GM12872 (cell line): ENCODE results near the gene TMC2.

Experiments used
- CTCF ChIP-seq: IDR thresholded peaks from 3 replicates; pipeline ENCODE4 v1.5.1; 2011; ENCODE audit warnings: low read depth, mild to moderate bottlenecking, low read length, moderate library complexity; ENCODE audit not compliant: insufficient read depth

TMC2 gene

GRCh38 chr20:2538931-2539720, 2.8 kb downstream of the TMC2 start:
- no peak for TF ChIP-seq CTCF

GRCh38 chr20:2541940-2542339, 5.6 kb downstream of the TMC2 start:
- TF ChIP-seq CTCF: no peak

- TF ChIP-seq CTCF: no peak
These were observed 6.0 kb downstream of the TMC2 start for GRCh38 chr20:2542361-2542760.

- no peak for TF ChIP-seq CTCF
These were observed 7.8 kb downstream of the TMC2 start for GRCh38 chr20:2544211-2544610.

- TF ChIP-seq CTCF: no peak
These were observed 9.2 kb downstream of the TMC2 start for GRCh38 chr20:2545594-2545993.

GRCh38 chr20:2557873-2558580, 21.7 kb downstream of the TMC2 start:
- TF ChIP-seq CTCF: no peak

GRCh38 chr20:2558581-2559278, 22.4 kb downstream of the TMC2 start:
- no peak for TF ChIP-seq CTCF
